Measurements from ENCODE around the gene CD6.

The CD6 gene

GRCh38 chr11:60954421-60954820 lies 17.1 kb upstream of the CD6 start:
- H3K36me3 ChIP-seq (ENCODE audit: control insufficient read depth in 2 of 2, insufficient read depth in 1 of 2, low read length in 2 of 2): no peaks in the 10 kb centered on the region
- ChIA-PET POLR2A (interaction anchor here (0.7 kb wide), 1 partner anchor 16 kb away, joined by 3 read pairs; no protein-coding TSS in a partner anchor), CTCF (interaction anchor here (0.6 to 1.4 kb wide), 4 partner anchors 9 to 22 kb away, joined by 4 to 5 read pairs (median 5); no protein-coding TSS in a partner anchor)
- no peaks in the 10 kb centered on the region for H3K9me3 ChIP-seq (ENCODE audit: control insufficient read depth, insufficient read depth, low read depth, low read length)
- H3K4me3 ChIP-seq (ENCODE audit: low read depth, low read length): no peak overlapping the region
- TF ChIP-seq, protein P1, sequence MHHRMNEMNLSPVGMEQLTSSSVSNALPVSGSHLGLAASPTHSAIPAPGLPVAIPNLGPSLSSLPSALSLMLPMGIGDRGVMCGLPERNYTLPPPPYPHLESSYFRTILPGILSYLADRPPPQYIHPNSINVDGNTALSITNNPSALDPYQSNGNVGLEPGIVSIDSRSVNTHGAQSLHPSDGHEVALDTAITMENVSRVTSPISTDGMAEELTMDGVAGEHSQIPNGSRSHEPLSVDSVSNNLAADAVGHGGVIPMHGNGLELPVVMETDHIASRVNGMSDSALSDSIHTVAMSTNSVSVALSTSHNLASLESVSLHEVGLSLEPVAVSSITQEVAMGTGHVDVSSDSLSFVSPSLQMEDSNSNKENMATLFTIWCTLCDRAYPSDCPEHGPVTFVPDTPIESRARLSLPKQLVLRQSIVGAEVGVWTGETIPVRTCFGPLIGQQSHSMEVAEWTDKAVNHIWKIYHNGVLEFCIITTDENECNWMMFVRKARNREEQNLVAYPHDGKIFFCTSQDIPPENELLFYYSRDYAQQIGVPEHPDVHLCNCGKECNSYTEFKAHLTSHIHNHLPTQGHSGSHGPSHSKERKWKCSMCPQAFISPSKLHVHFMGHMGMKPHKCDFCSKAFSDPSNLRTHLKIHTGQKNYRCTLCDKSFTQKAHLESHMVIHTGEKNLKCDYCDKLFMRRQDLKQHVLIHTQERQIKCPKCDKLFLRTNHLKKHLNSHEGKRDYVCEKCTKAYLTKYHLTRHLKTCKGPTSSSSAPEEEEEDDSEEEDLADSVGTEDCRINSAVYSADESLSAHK (tag by site-specific recombination; IDR thresholded peaks at IDR 0.05): no peak
- TF ChIP-seq ZFP37 (tag by site-specific recombination; IDR thresholded peaks at IDR 0.05) (no peak), ZNF416 (tag by site-specific recombination; IDR thresholded peaks at IDR 0.05) (no peak), ZNF146 (tag by site-specific recombination; IDR thresholded peaks at IDR 0.05) (no peak), ZNF776 (tag by site-specific recombination; IDR thresholded peaks at IDR 0.05; ENCODE audit: borderline replicate concordance) (no peak), ZNF610 (tag by site-specific recombination; IDR thresholded peaks at IDR 0.05; ENCODE audit: borderline replicate concordance) (no peak), ZNF677 (tag by site-specific recombination; IDR thresholded peaks at IDR 0.05) (no peak), ZBTB48 (tag by site-specific recombination; IDR thresholded peaks at IDR 0.05) (no peak), ZNF561 (tag by site-specific recombination; IDR thresholded peaks at IDR 0.05; ENCODE audit: borderline replicate concordance) (no peak)
- H3K4me1 ChIP-seq (ENCODE audit: control insufficient read depth, insufficient read depth, low read length): no peaks in the 10 kb centered on the region
- no peak overlapping the region for H3K27ac ChIP-seq (ENCODE audit: extremely low read depth, low read depth, low read length)

GRCh38 chr11:60955571-60955970 lies 15.9 kb upstream of the CD6 start:
- Histone ChIP-seq H3K4me3 (ENCODE audit: low read depth, low read length) (no peak overlapping the region), H3K4me1 (ENCODE audit: control insufficient read depth, insufficient read depth, low read length) (no peaks in the 10 kb centered on the region), H3K36me3 (ENCODE audit: control insufficient read depth in 2 of 2, insufficient read depth in 1 of 2, low read length in 2 of 2) (no peaks in the 10 kb centered on the region), H3K27ac (ENCODE audit: extremely low read depth, low read depth, low read length) (no peak overlapping the region), H3K9me3 (ENCODE audit: control insufficient read depth, insufficient read depth, low read depth, low read length) (no peaks in the 10 kb centered on the region)
- CTCF ChIA-PET: interaction anchor here (0.6 to 1.3 kb wide), 2 partner anchors 14 to 33 kb away, joined by 3 to 4 read pairs; no protein-coding TSS in a partner anchor
- no peak for TF ChIP-seq SETDB1 (IDR thresholded peaks at IDR 0.05; ENCODE audit: insufficient read length, low read length)
- TF ChIP-seq HOXC10 (CRISPR knock-in tag; IDR thresholded peaks at IDR 0.05): no peak
- TF ChIP-seq, protein P2, sequence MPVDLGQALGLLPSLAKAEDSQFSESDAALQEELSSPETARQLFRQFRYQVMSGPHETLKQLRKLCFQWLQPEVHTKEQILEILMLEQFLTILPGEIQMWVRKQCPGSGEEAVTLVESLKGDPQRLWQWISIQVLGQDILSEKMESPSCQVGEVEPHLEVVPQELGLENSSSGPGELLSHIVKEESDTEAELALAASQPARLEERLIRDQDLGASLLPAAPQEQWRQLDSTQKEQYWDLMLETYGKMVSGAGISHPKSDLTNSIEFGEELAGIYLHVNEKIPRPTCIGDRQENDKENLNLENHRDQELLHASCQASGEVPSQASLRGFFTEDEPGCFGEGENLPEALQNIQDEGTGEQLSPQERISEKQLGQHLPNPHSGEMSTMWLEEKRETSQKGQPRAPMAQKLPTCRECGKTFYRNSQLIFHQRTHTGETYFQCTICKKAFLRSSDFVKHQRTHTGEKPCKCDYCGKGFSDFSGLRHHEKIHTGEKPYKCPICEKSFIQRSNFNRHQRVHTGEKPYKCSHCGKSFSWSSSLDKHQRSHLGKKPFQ (tag by site-specific recombination; IDR thresholded peaks at IDR 0.05): no peak
- TF ChIP-seq ZNF777 (tag by site-specific recombination; IDR thresholded peaks at IDR 0.05; ENCODE audit: borderline replicate concordance): no peak
- no peak for TF ChIP-seq ZNF416 (tag by site-specific recombination; IDR thresholded peaks at IDR 0.05)
- TF ChIP-seq ZNF585B (tag by site-specific recombination; IDR thresholded peaks at IDR 0.05): no peak
- TF ChIP-seq ZNF544 (tag by site-specific recombination; IDR thresholded peaks at IDR 0.05): no peak
- TF ChIP-seq KLF16 (tag by site-specific recombination; IDR thresholded peaks at IDR 0.05): no peak
- TF ChIP-seq ZEB2 (tag by site-specific recombination; IDR thresholded peaks at IDR 0.05): no peak
- TF ChIP-seq ZNF157 (tag by site-specific recombination; IDR thresholded peaks at IDR 0.05): no peak
- no peak for TF ChIP-seq ZNF214 (tag by site-specific recombination; IDR thresholded peaks at IDR 0.05; ENCODE audit: borderline replicate concordance)
- POLR2A ChIA-PET: no interaction called here

DNA sequence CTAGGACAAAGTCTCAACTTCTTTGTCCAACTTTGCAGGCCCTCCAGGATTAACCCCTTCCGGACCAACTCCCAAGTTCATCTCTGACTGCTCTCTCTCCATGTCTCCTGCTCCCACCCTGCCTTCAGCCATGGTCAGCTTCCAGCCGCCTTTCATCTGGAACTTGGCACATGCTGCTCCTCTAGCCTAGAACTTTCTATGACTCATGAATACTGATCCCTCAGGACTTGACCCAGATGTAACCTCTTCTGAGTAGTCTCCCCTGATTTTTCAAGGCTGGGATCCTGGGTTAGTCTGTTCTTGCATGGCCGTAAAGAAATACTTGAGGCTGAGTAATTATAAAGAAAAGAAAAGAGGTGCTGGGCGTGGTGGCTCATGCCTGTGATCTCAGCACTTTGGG lies 14.3 kb upstream of the CD6 start:
- no peaks in the 10 kb centered on the region for H3K4me1 ChIP-seq (ENCODE audit: control insufficient read depth, insufficient read depth, low read length)
- no peaks in the 10 kb centered on the region for H3K36me3 ChIP-seq (ENCODE audit: control insufficient read depth in 2 of 2, insufficient read depth in 1 of 2, low read length in 2 of 2)
- no peak overlapping the region for H3K27ac ChIP-seq (ENCODE audit: extremely low read depth, low read depth, low read length)
- ChIA-PET POLR2A (no interaction called here), CTCF (interaction anchor here (1.4 kb wide), 1 partner anchor 13 kb away, joined by 4 read pairs; no protein-coding TSS in a partner anchor)
- no peak overlapping the region for H3K4me3 ChIP-seq (ENCODE audit: low read depth, low read length)
- no peaks in the 10 kb centered on the region for H3K9me3 ChIP-seq (ENCODE audit: control insufficient read depth, insufficient read depth, low read depth, low read length)
- TF ChIP-seq, protein P1 (tag by site-specific recombination; IDR thresholded peaks at IDR 0.05): no peak
- TF ChIP-seq EGR2 (tag by site-specific recombination; IDR thresholded peaks at IDR 0.05; ENCODE audit: low read depth) (no peak), ZSCAN16 (tag by site-specific recombination; IDR thresholded peaks at IDR 0.05) (no peak), ZNF133 (tag by site-specific recombination; IDR thresholded peaks at IDR 0.05) (no peak)
- TF ChIP-seq, protein P3, sequence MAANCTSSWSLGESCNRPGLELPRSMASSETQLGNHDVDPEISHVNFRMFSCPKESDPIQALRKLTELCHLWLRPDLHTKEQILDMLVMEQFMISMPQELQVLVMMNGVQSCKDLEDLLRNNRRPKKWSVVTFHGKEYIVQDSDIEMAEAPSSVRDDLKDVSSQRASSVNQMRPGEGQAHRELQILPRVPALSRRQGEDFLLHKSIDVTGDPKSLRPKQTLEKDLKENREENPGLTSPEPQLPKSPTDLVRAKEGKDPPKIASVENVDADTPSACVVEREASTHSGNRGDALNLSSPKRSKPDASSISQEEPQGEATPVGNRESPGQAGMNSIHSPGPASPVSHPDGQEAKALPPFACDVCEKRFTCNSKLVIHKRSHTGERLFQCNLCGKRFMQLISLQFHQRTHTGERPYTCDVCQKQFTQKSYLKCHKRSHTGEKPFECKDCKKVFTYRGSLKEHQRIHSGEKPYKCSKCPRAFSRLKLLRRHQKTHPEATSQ (tag by site-specific recombination; IDR thresholded peaks at IDR 0.05): no peak
- TF ChIP-seq, protein P4, sequence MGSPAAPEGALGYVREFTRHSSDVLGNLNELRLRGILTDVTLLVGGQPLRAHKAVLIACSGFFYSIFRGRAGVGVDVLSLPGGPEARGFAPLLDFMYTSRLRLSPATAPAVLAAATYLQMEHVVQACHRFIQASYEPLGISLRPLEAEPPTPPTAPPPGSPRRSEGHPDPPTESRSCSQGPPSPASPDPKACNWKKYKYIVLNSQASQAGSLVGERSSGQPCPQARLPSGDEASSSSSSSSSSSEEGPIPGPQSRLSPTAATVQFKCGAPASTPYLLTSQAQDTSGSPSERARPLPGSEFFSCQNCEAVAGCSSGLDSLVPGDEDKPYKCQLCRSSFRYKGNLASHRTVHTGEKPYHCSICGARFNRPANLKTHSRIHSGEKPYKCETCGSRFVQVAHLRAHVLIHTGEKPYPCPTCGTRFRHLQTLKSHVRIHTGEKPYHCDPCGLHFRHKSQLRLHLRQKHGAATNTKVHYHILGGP (tag by site-specific recombination; IDR thresholded peaks at IDR 0.05): no peak

All from HEK293 (cell line).